ENCODE results near the gene NLRP5.
"Not testable (repeated sequence)": the region's sequence is repeated elsewhere in the genome, so short reads cannot be mapped to it uniquely, and the experiment has no call there.

The NLRP5 gene

DNA sequence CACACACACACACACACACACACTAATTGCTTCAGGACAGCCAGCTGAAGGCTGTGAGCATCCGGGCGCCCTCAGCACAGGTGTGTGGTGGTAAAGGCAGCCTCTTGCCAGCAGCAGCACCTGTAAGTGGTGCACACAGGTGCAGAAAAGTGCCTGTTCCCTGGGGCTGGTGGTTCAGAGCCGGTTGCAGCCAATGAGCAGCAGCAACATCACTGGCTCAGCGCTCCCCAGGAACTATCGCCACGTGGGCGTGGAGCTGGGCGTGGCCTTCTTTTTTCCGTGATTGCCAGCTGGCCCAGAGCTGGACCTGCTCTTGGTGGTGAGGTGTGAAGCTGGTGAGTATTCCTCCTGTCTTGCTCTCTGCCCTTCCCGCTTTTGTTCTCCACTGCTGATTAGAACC is at the start of gene NLRP5:
TSS of gene NLRP5 (plus strand) at position 289 of the 400 bp plus-strand sequence.
- no peak within 1 kb of the TSS for H3K9ac ChIP-seq (ENCODE audit: low read depth, low read length)
- no peak within 1 kb of the TSS for H3K4me3 ChIP-seq (ENCODE audit: low read depth in 1 of 2, low read length in 2 of 2)
- no peak within 1 kb of the TSS for H2AFZ ChIP-seq (ENCODE audit: low read depth, low read length)
- H3K4me1 ChIP-seq (ENCODE audit: insufficient read depth, low read length) = no peaks in the 10 kb centered on the region
- H3K36me3 ChIP-seq (ENCODE audit: insufficient read depth, low read length) = no peaks in the 10 kb centered on the region
- no peaks in the 10 kb centered on the region for H4K20me1 ChIP-seq (ENCODE audit: insufficient read depth, low read length)
- no peak within 1 kb of the TSS for H3K4me2 ChIP-seq (ENCODE audit: insufficient read depth, low read length)
- no peaks in the 10 kb centered on the region for H3K79me2 ChIP-seq (ENCODE audit: insufficient read depth, low read length)
- no peaks in the 10 kb centered on the region for H3K9me3 ChIP-seq (ENCODE audit: insufficient read depth, low read length, severe bottlenecking)
- no peak within 1 kb of the TSS for H3K27ac ChIP-seq (ENCODE audit: low read length)
- H3K27me3 ChIP-seq (ENCODE audit: insufficient read depth, low read length, poor library complexity) = no peaks in the 10 kb centered on the region
- DNase-seq (no peak), ATAC-seq (ENCODE audit: insufficient read depth, low read depth) (no peak)
- TF ChIP-seq, protein P1, sequence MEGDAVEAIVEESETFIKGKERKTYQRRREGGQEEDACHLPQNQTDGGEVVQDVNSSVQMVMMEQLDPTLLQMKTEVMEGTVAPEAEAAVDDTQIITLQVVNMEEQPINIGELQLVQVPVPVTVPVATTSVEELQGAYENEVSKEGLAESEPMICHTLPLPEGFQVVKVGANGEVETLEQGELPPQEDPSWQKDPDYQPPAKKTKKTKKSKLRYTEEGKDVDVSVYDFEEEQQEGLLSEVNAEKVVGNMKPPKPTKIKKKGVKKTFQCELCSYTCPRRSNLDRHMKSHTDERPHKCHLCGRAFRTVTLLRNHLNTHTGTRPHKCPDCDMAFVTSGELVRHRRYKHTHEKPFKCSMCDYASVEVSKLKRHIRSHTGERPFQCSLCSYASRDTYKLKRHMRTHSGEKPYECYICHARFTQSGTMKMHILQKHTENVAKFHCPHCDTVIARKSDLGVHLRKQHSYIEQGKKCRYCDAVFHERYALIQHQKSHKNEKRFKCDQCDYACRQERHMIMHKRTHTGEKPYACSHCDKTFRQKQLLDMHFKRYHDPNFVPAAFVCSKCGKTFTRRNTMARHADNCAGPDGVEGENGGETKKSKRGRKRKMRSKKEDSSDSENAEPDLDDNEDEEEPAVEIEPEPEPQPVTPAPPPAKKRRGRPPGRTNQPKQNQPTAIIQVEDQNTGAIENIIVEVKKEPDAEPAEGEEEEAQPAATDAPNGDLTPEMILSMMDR (IDR thresholded peaks at IDR 0.05; ENCODE audit: borderline replicate concordance, extremely low read depth, low read length, poor library complexity, severe bottlenecking) = no peak
- TF ChIP-seq EZH2 (IDR thresholded peaks at IDR 0.05; ENCODE audit: borderline replicate concordance, low read depth, low read length, severe bottlenecking) = no peak

DNA sequence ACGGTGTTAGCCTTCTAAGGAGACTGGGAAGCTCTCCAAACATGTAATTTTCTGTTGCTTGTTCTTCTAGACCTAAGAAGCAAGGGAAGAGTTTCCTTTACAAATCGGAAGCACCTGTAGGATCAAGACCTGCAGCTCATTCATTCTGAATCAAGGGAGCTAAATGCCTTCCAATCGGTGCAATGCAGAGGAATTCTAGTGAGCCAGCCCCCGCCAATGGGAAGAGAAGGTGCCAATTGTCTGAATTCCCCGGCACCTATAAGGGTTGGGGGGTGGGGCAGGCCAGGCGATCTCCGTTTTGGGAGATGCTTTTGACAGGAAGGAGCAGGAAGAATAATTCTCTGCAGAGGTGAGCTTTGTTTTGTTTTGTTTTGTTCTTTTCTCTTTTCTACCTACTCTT is 47.4 kb upstream of the NLRP5 start:
- H3K4me2 ChIP-seq (ENCODE audit: insufficient read depth, low read length) = no peak overlapping the region
- H3K27me3 ChIP-seq (ENCODE audit: insufficient read depth, low read length, poor library complexity) = no peaks in the 10 kb centered on the region
- DNase-seq = no peak
- H3K27ac ChIP-seq (ENCODE audit: low read length) = no peak overlapping the region
- H3K9ac ChIP-seq (ENCODE audit: low read depth, low read length) = no peak overlapping the region
- no peak for ATAC-seq (ENCODE audit: insufficient read depth, low read depth)
- H3K79me2 ChIP-seq (ENCODE audit: insufficient read depth, low read length) = no peaks in the 10 kb centered on the region
- H3K4me3 ChIP-seq (ENCODE audit: low read depth in 1 of 2, low read length in 2 of 2) = no peak overlapping the region
- H3K9me3 ChIP-seq (ENCODE audit: insufficient read depth, low read length, severe bottlenecking) = no peaks in the 10 kb centered on the region
- TF ChIP-seq, protein P1 (IDR thresholded peaks at IDR 0.05; ENCODE audit: borderline replicate concordance, extremely low read depth, low read length, poor library complexity, severe bottlenecking) = no peak
- TF ChIP-seq EZH2 (IDR thresholded peaks at IDR 0.05; ENCODE audit: borderline replicate concordance, low read depth, low read length, severe bottlenecking) = no peak
- no peaks in the 10 kb centered on the region for H3K36me3 ChIP-seq (ENCODE audit: insufficient read depth, low read length)
- H2AFZ ChIP-seq (ENCODE audit: low read depth, low read length) = no peak overlapping the region
- no peaks in the 10 kb centered on the region for H4K20me1 ChIP-seq (ENCODE audit: insufficient read depth, low read length)
- H3K4me1 ChIP-seq (ENCODE audit: insufficient read depth, low read length) = no peaks in the 10 kb centered on the region

DNA sequence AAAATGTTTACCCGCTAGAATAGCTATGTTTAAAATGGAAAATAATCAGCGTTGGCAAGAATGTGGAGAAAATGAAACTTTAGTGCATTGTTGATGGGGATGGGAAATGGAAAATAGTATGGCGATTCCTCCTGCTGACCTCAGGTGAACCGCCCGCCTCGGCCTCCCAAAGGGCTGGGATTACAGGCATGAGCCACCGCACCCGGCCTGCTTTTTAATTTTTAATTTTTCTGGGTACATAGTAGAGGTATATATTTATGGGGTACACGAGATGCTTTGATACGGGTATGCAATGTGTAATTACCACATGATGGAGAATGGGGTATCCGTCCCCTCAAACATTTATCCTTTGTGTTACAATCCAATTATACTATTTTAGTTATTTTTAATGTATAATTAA is 46.3 kb upstream of the NLRP5 start:
- no peak overlapping the region for H3K4me2 ChIP-seq (ENCODE audit: insufficient read depth, low read length)
- no peaks in the 10 kb centered on the region for H3K4me1 ChIP-seq (ENCODE audit: insufficient read depth, low read length)
- no peaks in the 10 kb centered on the region for H3K36me3 ChIP-seq (ENCODE audit: insufficient read depth, low read length)
- no peak overlapping the region for H3K27ac ChIP-seq (ENCODE audit: low read length)
- H3K9ac ChIP-seq (ENCODE audit: low read depth, low read length) = no peak overlapping the region
- no peaks in the 10 kb centered on the region for H4K20me1 ChIP-seq (ENCODE audit: insufficient read depth, low read length)
- H3K79me2 ChIP-seq (ENCODE audit: insufficient read depth, low read length) = no peaks in the 10 kb centered on the region
- ATAC-seq (ENCODE audit: insufficient read depth, low read depth) = no peak
- no peaks in the 10 kb centered on the region for H3K9me3 ChIP-seq (ENCODE audit: insufficient read depth, low read length, severe bottlenecking)
- no peak overlapping the region for H3K4me3 ChIP-seq (ENCODE audit: low read depth in 1 of 2, low read length in 2 of 2)
- TF ChIP-seq, protein P1 (IDR thresholded peaks at IDR 0.05; ENCODE audit: borderline replicate concordance, extremely low read depth, low read length, poor library complexity, severe bottlenecking) = no peak
- no peak for TF ChIP-seq EZH2 (IDR thresholded peaks at IDR 0.05; ENCODE audit: borderline replicate concordance, low read depth, low read length, severe bottlenecking)
- H2AFZ ChIP-seq (ENCODE audit: low read depth, low read length) = no peak overlapping the region
- H3K27me3 ChIP-seq (ENCODE audit: insufficient read depth, low read length, poor library complexity) = no peaks in the 10 kb centered on the region
- DNase-seq = no peak

DNA sequence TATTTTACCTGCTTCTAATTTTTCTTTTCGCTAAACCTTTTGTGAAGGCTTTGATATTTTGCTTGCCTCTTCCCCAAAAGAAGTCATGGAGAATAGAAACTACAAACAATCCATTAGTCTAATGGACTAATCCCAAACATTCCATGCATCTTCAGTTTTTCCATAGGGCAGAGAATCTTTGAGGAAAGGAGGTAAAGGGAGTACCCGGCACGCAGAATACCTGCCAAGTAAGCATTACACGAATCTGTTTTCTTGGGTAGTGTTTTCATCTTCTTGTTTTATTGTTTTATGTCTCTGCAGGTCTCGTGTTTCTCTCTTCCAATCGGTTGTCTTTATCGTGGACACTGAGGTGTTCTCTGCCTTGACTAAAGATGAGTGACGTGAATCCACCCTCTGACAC is 39.0 kb upstream of the NLRP5 start, which contains the start of gene NLRP8:
TSS of gene NLRP8 (plus strand) at position 301 of the 400 bp plus-strand sequence.
- Histone ChIP-seq H3K27me3 (ENCODE audit: insufficient read depth, low read length, poor library complexity) (no peaks in the 10 kb centered on the region), H2AFZ (ENCODE audit: low read depth, low read length) (no peak within 1 kb of the TSS), H3K9ac (ENCODE audit: low read depth, low read length) (no peak within 1 kb of the TSS), H3K27ac (ENCODE audit: low read length) (no peak within 1 kb of the TSS), H3K9me3 (ENCODE audit: insufficient read depth, low read length, severe bottlenecking) (no peaks in the 10 kb centered on the region), H3K4me1 (ENCODE audit: insufficient read depth, low read length) (no peaks in the 10 kb centered on the region), H3K36me3 (ENCODE audit: insufficient read depth, low read length) (no peaks in the 10 kb centered on the region), H3K79me2 (ENCODE audit: insufficient read depth, low read length) (no peaks in the 10 kb centered on the region), H3K4me2 (ENCODE audit: insufficient read depth, low read length) (no peak within 1 kb of the TSS), H3K4me3 (ENCODE audit: low read depth in 1 of 2, low read length in 2 of 2) (no peak within 1 kb of the TSS), H4K20me1 (ENCODE audit: insufficient read depth, low read length) (no peaks in the 10 kb centered on the region)
- ATAC-seq (ENCODE audit: insufficient read depth, low read depth) (no peak), DNase-seq (no peak)
- TF ChIP-seq EZH2 (IDR thresholded peaks at IDR 0.05; ENCODE audit: borderline replicate concordance, low read depth, low read length, severe bottlenecking) = no peak
- TF ChIP-seq, protein P1 (IDR thresholded peaks at IDR 0.05; ENCODE audit: borderline replicate concordance, extremely low read depth, low read length, poor library complexity, severe bottlenecking) = no peak

DNA sequence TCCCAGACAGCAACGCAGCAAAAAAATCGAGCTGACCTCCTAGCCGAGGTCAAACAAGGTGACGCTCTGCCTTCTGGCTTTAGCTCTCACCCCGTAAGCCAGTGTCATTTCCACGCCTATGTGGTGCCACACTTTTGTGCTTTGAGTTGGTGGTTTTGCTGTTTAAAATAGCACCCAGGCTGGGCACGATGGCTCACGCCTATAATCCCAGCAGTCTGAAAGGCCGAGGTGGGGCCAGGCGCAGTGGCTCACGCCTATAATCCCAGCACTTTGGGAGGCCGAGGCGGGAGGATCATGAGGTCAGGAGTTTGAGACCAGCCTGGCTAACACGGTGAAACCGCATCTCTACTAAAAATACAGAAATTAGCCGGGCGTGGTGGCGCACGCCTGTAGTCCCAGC is 36.0 kb upstream of the NLRP5 start:
- H3K27ac ChIP-seq (ENCODE audit: low read length); H3K9me3 ChIP-seq (ENCODE audit: insufficient read depth, low read length, severe bottlenecking); H3K9ac ChIP-seq (ENCODE audit: low read depth, low read length); H3K4me2 ChIP-seq (ENCODE audit: insufficient read depth, low read length); DNase-seq; H2AFZ ChIP-seq (ENCODE audit: low read depth, low read length); ATAC-seq (ENCODE audit: insufficient read depth, low read depth); H3K4me3 ChIP-seq (ENCODE audit: low read depth in 1 of 2, low read length in 2 of 2); H3K27me3 ChIP-seq (ENCODE audit: insufficient read depth, low read length, poor library complexity); H3K4me1 ChIP-seq (ENCODE audit: insufficient read depth, low read length); H4K20me1 ChIP-seq (ENCODE audit: insufficient read depth, low read length); H3K36me3 ChIP-seq (ENCODE audit: insufficient read depth, low read length); H3K79me2 ChIP-seq (ENCODE audit: insufficient read depth, low read length): not testable (repeated sequence)

Measured in DND-41 (cell line).